Suppressor macrophage treated with lipopolysaccharide for 4 hours (primary cell): ENCODE results near the gene KRTCAP2.
A peak's percentile ranks its signal among the peaks of the same experiment; 100 is the strongest.
"Not testable (repeated sequence)": the region's sequence is repeated elsewhere in the genome, so short reads cannot be mapped to it uniquely, and the experiment has no call there.

ENCODE experiments used
- DNase-seq: peaks from one replicate; pipeline ENCODE4 v3.0.0-alpha.2; 2020

KRTCAP2 gene

DNA sequence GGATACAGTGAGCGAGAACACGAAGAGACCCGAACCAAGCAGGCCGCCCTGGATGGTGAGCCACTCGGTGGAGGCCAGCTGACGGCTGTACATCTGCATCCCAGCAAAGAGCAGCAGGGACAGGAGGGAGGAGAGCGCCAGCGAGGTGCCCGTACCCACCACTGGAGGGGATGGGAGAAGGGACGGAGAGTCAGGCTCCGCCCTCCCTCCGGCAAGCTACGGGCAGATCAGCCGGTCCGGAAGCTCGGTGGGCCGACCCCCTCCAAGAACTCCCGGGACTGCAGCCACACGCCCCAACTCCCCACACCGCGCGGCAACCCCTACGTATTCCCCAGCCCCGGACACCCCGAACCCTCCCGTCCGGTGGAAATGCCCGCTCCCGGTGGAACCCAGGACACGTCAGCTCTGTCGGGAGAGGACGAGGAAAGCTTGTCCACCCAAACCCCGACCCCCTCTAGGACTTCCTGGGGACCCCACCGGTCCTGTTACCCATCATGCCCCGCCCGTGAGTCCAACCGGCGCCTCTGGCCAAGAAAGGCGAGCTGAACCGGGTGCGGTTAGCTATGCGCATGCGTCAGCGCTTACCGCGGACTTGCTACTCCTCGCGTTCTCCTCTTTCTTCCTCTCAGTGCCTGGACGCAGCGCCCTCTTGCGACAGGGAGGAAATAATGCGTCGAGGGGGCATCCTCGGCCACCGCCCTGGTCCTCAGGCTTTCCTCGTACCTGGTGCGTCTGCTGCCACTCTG, at the start of gene KRTCAP2:
KRTCAP2 (minus strand) TSS at position 573 of the 746 bp plus-strand sequence; CDS start at position 493, 80 bp downstream.
- DNase-seq: peak; percentile 97

DNA sequence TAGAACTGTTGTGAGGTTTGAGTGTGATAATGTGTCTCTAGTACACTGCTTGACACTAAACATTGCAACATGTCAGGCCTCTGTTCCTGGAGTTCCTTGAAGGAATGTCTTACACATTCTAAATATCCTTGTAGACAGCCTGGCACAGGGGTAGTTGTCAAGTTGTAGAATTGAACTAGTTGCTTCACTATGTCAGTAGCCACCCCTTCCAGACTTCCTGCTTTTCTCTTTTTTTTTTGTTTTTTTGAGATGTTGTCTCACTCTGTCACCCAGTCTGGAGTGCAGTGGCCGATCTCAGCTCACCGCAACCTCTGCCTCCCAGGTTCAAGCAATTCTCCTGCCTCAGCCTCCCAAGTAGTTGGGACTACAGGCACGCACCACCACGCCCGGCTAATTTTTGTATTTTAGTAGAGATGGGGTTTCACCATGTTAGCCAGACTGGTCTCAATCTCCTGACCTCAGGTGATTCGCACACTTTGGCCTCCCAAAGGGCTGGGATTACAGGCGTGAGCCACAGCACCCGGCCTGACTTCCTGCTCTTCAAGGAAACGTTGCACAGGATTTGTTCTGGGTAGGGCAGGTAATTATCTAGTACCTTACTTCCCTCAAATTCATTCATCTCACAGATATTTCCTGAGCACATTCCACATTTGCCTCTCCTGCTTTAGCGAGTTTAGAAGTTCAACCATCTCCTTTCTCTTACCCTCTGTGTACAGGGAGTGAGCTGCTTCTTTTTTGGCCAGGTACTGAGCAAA, 47.3 kb upstream of the KRTCAP2 start:
- DNase-seq: not testable (repeated sequence)

DNA sequence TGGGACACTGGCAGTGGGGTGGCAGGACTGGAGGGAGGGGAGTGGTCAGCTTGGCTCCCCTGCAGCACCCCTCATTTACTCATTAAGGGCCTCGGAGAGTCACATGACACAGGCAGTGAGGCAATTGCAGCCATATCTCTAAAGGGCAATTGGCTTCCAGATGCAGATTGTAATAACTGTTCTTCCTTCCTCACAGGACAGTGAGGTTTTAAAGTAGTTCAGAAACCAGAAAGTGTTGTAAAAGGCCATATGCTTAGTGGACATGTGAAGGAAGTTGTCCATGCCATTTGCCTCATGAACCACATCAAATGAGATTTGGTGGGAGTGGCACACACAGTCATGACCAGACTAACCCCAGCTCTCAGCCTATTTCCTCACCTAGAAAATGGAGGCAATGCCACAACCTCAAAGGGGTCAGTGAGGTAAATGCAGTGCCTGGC, 46.5 kb upstream of the KRTCAP2 start:
- DNase-seq: peak; percentile 70

GRCh38 chr1:155218854-155219591, 45.9 kb upstream of the KRTCAP2 start:
- DNase-seq: peak; percentile 53

GRCh38 chr1:155214702-155215101, 41.6 kb upstream of the KRTCAP2 start:
- DNase-seq: not testable (repeated sequence)

DNA sequence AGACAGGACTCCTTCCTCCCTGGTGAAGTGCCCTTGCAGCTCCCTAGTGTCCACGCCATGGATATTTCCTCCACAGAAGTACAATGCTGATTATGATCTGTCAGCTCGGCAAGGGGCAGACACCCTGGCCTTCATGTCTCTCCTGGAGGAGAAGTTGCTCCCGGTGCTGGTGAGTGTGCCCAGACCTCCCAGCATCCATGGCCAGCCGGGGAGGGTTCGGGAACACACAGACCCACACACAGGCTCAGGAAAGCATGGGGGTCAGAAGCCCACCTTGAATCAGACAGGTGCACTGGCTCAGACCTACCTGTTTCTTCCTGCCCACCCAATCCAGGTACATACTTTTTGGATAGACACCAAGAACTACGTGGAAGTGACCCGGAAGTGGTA, 38.9 kb upstream of the KRTCAP2 start:
- not testable (repeated sequence) for DNase-seq

DNA sequence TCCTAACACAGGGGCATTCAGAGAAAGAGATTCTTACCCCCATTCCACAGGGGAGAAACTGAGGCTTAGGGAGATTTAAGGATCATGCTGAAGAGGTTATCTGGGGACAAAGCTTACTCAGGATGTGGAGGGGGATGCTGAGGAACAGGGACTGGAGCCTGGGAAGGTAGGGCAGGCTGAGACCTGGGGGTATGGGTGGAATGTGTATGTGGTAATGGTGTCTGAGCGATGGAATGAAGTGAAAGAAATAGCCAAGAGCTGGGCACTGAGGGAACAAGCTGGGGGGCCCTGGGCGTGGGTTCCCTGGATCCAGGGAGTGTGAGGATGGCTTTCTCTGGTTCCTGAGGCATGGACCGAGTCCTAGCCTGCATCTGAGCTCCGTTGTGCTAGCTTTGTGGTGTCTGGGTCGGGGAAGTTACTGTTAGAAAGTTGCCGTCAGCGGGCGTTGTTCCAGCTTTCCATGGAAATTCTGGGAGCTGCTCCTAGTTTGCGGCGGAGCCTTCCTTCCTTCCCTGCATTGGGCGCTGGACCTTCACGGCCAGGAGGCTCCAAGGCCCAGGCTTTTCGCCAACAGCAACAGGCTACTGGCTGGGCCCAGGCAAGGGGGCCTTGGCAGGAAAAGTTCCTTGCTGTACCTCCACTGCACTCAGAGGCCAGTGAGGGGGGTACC, 38.4 kb upstream of the KRTCAP2 start:
- not testable (repeated sequence) for DNase-seq

GRCh38 chr1:155210314-155211104, 37.4 kb upstream of the KRTCAP2 start:
- peak; percentile 72 for DNase-seq

- DNase-seq: no peak
These were observed 36.2 kb upstream of the KRTCAP2 start for GRCh38 chr1:155209312-155209721.

- peak; percentile 90 for DNase-seq
These were observed 35.6 kb upstream of the KRTCAP2 start, which contains the start of gene MTX1 for GRCh38 chr1:155208541-155209311. TSS of gene MTX1 (plus strand) at chr1:155208695. CDS start at chr1:155208805, 110 bp downstream.

- no peak for DNase-seq
These were observed 34.9 kb upstream of the KRTCAP2 start, which contains the start of gene THBS3 for GRCh38 chr1:155207806-155208540. TSS of gene THBS3 (minus strand) at chr1:155207897. CDS start at chr1:155207876, 21 bp downstream.

DNA sequence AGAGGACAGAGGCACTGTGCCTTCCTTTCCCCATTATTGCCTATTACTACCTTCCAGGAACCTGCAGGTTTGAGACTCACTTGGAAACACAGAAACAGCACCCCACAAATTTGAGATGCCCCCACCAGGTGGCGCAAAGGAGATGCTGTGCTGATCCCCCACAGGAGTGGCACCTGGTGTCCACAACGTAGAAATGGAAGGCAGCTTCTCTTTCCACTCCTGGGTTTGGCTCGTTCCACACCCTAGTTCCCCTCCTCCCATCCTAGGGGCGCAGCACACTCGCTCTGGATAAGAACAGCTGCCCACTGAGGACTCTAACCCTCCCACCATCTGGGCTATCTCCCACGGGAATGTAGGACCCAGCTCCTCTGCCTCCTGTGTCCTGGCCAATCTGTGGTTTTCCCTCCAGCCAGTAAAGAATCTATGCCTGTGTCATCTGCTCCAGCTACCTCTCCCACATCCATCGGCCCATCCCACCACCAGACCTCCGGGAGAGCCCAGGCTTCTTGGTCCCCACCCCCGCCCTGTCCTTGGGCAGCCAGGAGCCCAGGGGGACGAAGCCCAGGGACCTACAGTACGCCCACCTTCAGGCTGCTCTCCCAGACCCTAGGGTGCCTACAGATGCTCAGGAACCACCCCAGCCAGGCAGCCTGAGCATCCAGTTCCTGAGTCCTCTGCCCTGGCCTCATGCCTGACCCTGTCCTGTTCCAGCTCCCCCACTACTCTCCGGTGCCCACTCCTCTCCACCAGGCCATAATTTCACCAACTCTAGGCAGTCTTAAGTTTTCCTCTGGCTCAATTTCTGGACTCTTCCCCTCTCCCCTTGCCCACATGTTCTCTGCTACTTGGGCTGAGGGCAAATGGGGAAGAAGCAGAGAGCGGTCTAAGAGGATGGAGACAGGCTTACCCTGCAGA, 34.0 kb upstream of the KRTCAP2 start:
- DNase-seq: peak; percentile 81

DNA sequence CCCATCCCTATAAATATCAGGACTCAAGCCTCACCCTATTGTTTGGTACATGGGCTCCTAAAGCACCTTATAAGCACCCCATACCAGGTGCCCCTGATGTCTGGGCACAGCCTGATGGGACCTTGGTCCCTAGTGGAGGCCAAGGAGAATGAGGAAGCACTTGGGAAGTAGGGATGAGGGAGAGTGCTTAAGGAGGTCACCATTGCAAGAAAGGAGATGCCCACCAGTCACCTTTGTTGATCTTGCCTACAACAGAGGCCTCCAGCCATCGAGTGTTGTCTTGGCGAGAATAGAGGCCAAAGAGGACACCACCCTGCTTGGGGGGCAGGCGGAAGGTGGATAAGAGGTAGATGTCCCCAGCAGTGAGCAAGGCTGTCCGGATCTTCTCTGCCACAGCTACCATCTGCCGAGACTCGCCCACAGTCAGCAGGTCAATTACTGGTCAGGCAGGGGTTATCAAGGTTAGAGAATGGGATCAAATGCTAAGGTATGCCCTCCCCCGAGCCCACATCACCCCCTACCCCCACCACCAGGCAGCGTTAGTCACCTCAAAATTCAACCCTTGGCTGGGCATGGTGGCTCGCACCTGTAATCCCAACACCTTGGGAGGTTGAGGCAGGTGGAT, 33.0 kb upstream of the KRTCAP2 start:
- DNase-seq: no peak

DNA sequence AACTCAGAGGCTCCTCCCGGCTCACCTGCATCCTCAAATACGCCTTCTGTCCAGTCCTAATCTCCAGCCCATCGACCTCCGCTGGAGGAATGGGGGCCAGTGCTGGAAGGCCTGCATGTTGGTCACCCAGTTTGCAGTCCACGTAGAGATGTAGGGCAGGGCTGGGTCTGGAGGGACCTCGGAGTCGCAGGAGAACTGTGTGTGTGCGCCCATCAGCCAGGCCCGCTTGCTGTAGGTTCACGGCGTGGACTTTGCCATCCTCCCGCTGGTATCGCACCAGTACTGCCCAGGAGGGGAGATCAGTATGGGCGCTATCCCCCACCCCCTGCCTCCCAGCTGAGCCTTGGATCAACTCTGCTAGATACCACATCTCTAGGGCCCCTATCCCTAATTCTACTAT, 31.9 kb upstream of the KRTCAP2 start:
- no peak for DNase-seq

DNA sequence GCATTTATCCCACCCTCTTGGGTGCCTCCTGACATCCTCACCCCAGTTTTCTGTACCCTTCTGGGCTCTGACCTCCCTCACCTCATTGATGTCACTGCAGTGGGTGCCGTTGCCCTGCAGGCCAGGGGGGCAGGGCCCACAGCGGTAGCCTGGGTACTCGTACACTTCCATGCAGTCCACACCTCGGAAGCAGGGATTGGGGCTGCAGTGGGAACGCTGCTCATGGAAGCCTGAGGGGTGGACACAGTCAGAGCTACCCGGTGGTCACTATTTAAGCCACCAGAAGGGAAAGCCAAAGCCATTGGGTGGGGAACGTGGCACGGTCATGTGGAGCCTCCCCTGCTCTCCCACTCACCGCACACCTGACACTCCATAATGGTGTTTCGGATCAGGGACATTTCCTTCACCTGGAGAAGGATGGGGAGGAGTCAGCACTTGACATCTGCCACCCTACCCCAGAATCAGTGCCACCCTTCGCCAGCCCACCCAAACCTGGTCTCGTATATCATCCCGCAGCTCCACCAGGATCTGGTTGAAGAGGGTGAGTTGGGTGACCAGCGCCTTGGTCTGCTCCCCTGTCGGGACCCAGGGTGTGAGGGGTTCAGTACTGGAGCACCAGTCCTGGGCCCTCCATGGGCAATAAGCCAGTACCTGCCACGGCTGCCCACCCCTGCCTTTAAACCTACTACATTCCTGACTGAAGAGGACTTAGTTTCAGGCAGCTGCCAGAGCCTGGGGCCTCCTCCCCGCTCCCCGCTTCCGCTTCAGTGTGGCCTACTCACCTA, 29.8 kb upstream of the KRTCAP2 start:
- no peak for DNase-seq

DNA sequence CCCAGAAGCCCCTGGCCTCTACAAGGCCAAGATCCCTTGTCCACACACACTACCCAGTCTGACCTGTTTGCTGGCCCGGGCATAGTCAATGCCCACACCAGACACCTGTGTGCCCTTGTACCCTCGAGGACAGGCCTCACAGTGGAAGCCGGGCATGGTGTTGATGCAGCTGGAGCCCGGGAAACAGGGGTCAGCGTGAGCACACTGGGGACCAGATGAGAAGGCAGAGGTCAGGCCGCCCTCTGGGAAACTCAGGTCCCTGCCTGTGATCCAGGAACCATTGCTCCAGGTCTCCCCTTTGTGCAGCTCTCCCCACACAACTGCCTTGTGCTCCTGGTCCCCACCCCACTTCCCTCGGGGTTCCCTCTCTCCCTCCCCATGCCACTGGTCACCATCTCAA, 29.1 kb upstream of the KRTCAP2 start:
- no peak for DNase-seq

GRCh38 chr1:155200920-155201319, 27.8 kb upstream of the KRTCAP2 start:
- no peak for DNase-seq

- DNase-seq: no peak
These were observed 26.7 kb upstream of the KRTCAP2 start for GRCh38 chr1:155199792-155200191.
